ENCODE data around the gene MTHFD2. TPM values are rescaled to one million over a fixed set of nuclear protein-coding genes. Genes with fewer than 3 reads are reported as not detected.

Gene MTHFD2
- total RNA-seq = 261 and 268 TPM in 2 replicates

DNA sequence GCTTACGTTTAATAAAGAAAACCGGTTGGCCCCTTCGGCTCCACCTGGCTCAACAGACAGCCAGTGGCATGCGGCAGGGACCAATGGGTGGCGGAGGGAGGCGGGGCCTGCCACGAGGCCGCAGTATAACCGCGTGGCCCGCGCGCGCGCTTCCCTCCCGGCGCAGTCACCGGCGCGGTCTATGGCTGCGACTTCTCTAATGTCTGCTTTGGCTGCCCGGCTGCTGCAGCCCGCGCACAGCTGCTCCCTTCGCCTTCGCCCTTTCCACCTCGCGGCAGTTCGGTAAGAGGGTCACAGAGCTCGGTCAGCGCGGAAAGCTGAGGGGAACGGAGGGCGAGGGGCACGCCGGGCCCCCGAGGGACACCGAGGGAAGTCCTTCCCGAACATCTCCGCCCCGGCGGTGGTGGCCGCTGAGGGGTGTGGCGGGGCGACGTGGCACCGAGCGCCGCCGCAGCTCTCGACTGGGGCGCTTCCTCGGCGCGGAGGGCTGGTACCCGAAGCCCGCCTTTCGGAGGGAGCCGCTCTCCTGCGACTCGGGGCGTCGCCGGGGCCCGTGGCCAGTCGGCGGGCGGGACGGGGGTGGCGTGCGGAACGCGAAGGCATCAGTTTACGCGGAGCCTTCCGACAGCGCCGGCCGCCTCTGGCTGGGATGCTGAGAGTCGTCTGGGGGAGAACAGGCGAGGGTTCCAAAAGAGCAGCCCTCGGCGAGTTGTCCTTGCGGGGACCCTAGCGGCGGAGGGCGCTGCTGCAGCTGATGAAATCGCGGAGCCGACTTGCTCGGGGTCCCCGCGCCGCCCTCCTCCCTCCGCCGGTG lies at the start of gene MTHFD2:
MTHFD2 (plus strand) TSS at position 155 of the 814 bp plus-strand sequence; CDS start at position 182, 27 bp downstream.
- Histone ChIP-seq H4K20me1 (ENCODE audit: insufficient read depth, low read length) (peaks cover 21% of the 10 kb centered on the region), H3K4me3 (ENCODE audit: insufficient read depth, low read length) (peak within 1 kb of the TSS; percentile 98), H3K36me3 (ENCODE audit: insufficient read depth, low read length) (peaks cover 4% of the 10 kb centered on the region), H3K4me2 (ENCODE audit: insufficient read depth, low read length) (peak within 1 kb of the TSS; percentile 94), H3K27me3 (ENCODE audit: insufficient read depth, low read length) (no peaks in the 10 kb centered on the region), H3K27ac (ENCODE audit: low read depth, low read length) (peak within 1 kb of the TSS; percentile 95), H2AFZ (ENCODE audit: low read length) (peak within 1 kb of the TSS; percentile 76), H3K4me1 (ENCODE audit: insufficient read depth, low read length) (peaks cover 35% of the 10 kb centered on the region), H3K9me3 (ENCODE audit: low read depth, low read length) (no peaks in the 10 kb centered on the region), H3K79me2 (ENCODE audit: insufficient read depth, low read length) (peaks cover 41% of the 10 kb centered on the region)
- TF ChIP-seq, protein P1, sequence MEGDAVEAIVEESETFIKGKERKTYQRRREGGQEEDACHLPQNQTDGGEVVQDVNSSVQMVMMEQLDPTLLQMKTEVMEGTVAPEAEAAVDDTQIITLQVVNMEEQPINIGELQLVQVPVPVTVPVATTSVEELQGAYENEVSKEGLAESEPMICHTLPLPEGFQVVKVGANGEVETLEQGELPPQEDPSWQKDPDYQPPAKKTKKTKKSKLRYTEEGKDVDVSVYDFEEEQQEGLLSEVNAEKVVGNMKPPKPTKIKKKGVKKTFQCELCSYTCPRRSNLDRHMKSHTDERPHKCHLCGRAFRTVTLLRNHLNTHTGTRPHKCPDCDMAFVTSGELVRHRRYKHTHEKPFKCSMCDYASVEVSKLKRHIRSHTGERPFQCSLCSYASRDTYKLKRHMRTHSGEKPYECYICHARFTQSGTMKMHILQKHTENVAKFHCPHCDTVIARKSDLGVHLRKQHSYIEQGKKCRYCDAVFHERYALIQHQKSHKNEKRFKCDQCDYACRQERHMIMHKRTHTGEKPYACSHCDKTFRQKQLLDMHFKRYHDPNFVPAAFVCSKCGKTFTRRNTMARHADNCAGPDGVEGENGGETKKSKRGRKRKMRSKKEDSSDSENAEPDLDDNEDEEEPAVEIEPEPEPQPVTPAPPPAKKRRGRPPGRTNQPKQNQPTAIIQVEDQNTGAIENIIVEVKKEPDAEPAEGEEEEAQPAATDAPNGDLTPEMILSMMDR (IDR thresholded peaks at IDR 0.05; ENCODE audit: extremely low read depth, low read depth, low read length) = peak; percentile 67
- peak; percentile 97 for DNase-seq (ENCODE audit: insufficient read length, low spot score, missing footprints)

DNA sequence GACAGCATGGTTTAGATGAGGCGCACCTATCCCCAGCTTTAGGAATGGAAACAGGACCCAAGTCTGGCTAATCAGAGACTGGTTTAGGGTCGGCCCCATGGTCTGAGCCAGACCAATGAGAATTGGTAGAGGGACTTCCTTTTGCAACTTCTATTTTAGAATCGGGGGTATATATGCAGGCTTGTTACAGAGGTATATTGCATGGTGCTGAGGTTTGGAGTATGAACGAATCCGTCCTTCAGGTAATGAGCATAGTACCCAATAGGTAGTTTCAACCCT lies 49.2 kb upstream of the MTHFD2 start:
- no peaks in the 10 kb centered on the region for H4K20me1 ChIP-seq (ENCODE audit: insufficient read depth, low read length)
- H3K4me1 ChIP-seq (ENCODE audit: insufficient read depth, low read length) = peaks cover 13% of the 10 kb centered on the region
- DNase-seq (ENCODE audit: insufficient read length, low spot score, missing footprints) = no peak
- no peak overlapping the region for H2AFZ ChIP-seq (ENCODE audit: low read length)
- H3K27me3 ChIP-seq (ENCODE audit: insufficient read depth, low read length) = no peaks in the 10 kb centered on the region
- H3K36me3 ChIP-seq (ENCODE audit: insufficient read depth, low read length) = peaks cover 19% of the 10 kb centered on the region
- H3K79me2 ChIP-seq (ENCODE audit: insufficient read depth, low read length) = peaks cover 13% of the 10 kb centered on the region
- no peak overlapping the region for H3K4me2 ChIP-seq (ENCODE audit: insufficient read depth, low read length)
- TF ChIP-seq, protein P1 (IDR thresholded peaks at IDR 0.05; ENCODE audit: extremely low read depth, low read depth, low read length) = no peak
- H3K27ac ChIP-seq (ENCODE audit: low read depth, low read length) = no peak overlapping the region
- H3K9me3 ChIP-seq (ENCODE audit: low read depth, low read length) = no peaks in the 10 kb centered on the region
- H3K4me3 ChIP-seq (ENCODE audit: insufficient read depth, low read length) = no peak overlapping the region

DNA sequence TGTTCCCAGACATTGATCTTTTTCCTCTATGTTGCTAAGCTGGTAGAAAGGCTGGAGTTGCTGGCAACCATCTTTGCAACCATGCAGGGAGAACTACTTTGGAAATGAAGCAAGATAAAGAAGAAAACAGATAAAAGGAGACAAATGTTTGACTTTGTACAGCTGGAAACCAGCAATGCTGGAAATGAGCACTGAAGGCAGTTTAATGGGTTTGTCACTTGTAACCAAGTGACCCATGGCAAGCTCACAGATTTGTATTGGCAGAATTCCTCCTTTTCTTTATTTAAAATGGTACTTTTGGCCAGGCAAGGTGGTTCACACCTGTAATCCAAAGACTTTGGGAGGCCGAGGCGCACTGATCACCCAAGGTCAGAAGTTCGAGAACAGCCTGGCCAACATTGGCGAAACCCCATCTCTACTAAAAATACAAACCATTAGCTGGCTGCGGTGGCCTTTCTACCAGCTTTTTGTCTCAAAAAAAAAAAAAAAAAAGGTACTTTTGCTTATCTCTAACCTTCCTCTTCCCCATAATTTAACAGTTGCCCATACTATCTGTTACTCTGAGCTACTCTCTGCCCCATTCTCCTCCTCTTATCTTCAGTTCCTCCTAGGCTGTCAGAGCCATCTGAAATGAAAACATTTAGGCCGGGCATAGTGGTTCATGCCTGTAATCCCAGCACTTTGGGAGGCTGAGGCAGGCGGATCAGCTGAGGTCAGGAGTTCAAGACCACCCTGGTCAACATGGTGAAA lies 48.7 kb upstream of the MTHFD2 start:
- H3K36me3 ChIP-seq (ENCODE audit: insufficient read depth, low read length) = peaks cover 18% of the 10 kb centered on the region

More for the DNA sequence above, 48.7 kb upstream of the MTHFD2 start:
- H3K79me2 ChIP-seq (ENCODE audit: insufficient read depth, low read length) = peaks cover 13% of the 10 kb centered on the region
- H3K9me3 ChIP-seq (ENCODE audit: low read depth, low read length) = no peaks in the 10 kb centered on the region
- DNase-seq (ENCODE audit: insufficient read length, low spot score, missing footprints) = no peak
- H3K4me1 ChIP-seq (ENCODE audit: insufficient read depth, low read length) = peaks cover 13% of the 10 kb centered on the region
- TF ChIP-seq, protein P1 (IDR thresholded peaks at IDR 0.05; ENCODE audit: extremely low read depth, low read depth, low read length) = no peak
- no peak overlapping the region for H3K4me3 ChIP-seq (ENCODE audit: insufficient read depth, low read length)
- no peaks in the 10 kb centered on the region for H3K27me3 ChIP-seq (ENCODE audit: insufficient read depth, low read length)
- no peak overlapping the region for H3K4me2 ChIP-seq (ENCODE audit: insufficient read depth, low read length)
- H3K27ac ChIP-seq (ENCODE audit: low read depth, low read length) = no peak overlapping the region
- H2AFZ ChIP-seq (ENCODE audit: low read length) = no peak overlapping the region
- no peaks in the 10 kb centered on the region for H4K20me1 ChIP-seq (ENCODE audit: insufficient read depth, low read length)

Data from osteoblast (primary cell).